Upper lobe of right lung (tissue), 1 donor: ENCODE measurements around the gene CDKAL1. TPM values are rescaled to one million over a fixed set of nuclear protein-coding genes. Genes with fewer than 3 reads are reported as not detected.

ENCODE experiments used
- ATAC-seq: fragments of 200-7000 bp; cut with Tn5 transposase; one replicate; pipeline ENCODE4 v1.9.1; 2020; ENCODE audit warnings: mild to moderate bottlenecking, moderate library complexity
- DNase-seq: peaks from one replicate; pipeline ENCODE4 v3.0.0-alpha.2; 2020
- H3K27ac ChIP-seq: fragments of 200-600 bp; one replicate; pipeline ENCODE4 v1.8.0; 2022
- H3K27me3 ChIP-seq: fragments of 200-600 bp; one replicate; pipeline ENCODE4 v1.8.0; 2022; ENCODE audit warnings: mild to moderate bottlenecking
- H3K36me3 ChIP-seq: fragments of 200-600 bp; one replicate; pipeline ENCODE4 v1.8.0; 2022
- H3K4me1 ChIP-seq: fragments of 200-600 bp; one replicate; pipeline ENCODE4 v1.8.0; 2022
- H3K4me3 ChIP-seq: fragments of 200-600 bp; one replicate; pipeline ENCODE4 v1.8.0; 2022; ENCODE audit warnings: mild to moderate bottlenecking
- H3K9me3 ChIP-seq: fragments of 200-600 bp; one replicate; pipeline ENCODE4 v1.8.0; 2022
- CTCF ChIP-seq: fragments of 200-600 bp; IDR thresholded peaks from one replicate; pipeline ENCODE4 v1.8.0; 2022; ENCODE audit warnings: antibody characterized with exemption
- intact Hi-C: fragments of 100-400 bp; cut with DNase I; formaldehyde crosslinking; loops from one replicate; pipeline ENCODE4 v1.11.0; 2022
- total RNA-seq: library from RNA; stranded (reverse); fragmentation: NEBNext Ultra II Directional; extraction: Animal tissue kit (Norgen Biotek cat#: 25700); gene quantifications from one replicate; pipeline ENCODE4 v1.2.1, GENCODE V29; 2021
- donor health status: DM: no; HTN: yes; CAD: no; lungs with severe emphysema.

The CDKAL1 gene
- total RNA-seq, 1 donor from 2014 or later, result 16.0 TPM

- Histone ChIP-seq H3K27me3 (no peaks in the 10 kb centered on the region), H3K9me3 (no peaks in the 10 kb centered on the region), H3K4me3 (no peak overlapping the region), H3K36me3 (no peaks in the 10 kb centered on the region), H3K27ac (no peak overlapping the region), H3K4me1 (no peaks in the 10 kb centered on the region)
- ATAC-seq (no peak), DNase-seq (no peak)
- intact Hi-C loops, result no loop called here
- no peak for TF ChIP-seq CTCF
Observed at GRCh38 chr6:20835315-20836010, 301.2 kb downstream of the CDKAL1 start.

GRCh38 chr6:20837189-20837588, 302.9 kb downstream of the CDKAL1 start:
- ATAC-seq (no peak), DNase-seq (no peak)
- Histone ChIP-seq H3K27ac (no peak overlapping the region), H3K4me3 (no peak overlapping the region), H3K4me1 (no peaks in the 10 kb centered on the region), H3K9me3 (no peaks in the 10 kb centered on the region), H3K27me3 (no peaks in the 10 kb centered on the region), H3K36me3 (no peaks in the 10 kb centered on the region)
- intact Hi-C loops, result no loop called here
- no peak for TF ChIP-seq CTCF

- ATAC-seq (no peak), DNase-seq (no peak)
- no peaks in the 10 kb centered on the region for H3K27me3 ChIP-seq
- no peaks in the 10 kb centered on the region for H3K36me3 ChIP-seq
- no peak for TF ChIP-seq CTCF
- H3K27ac ChIP-seq, result no peak overlapping the region
- intact Hi-C loops, result no loop called here
- H3K4me3 ChIP-seq, result no peak overlapping the region
- no peaks in the 10 kb centered on the region for H3K9me3 ChIP-seq
- no peaks in the 10 kb centered on the region for H3K4me1 ChIP-seq
Observed at GRCh38 chr6:20838113-20838512, 303.9 kb downstream of the CDKAL1 start.

- no peaks in the 10 kb centered on the region for H3K36me3 ChIP-seq
- intact Hi-C loops, result no loop called here
- no peak for TF ChIP-seq CTCF
- H3K4me3 ChIP-seq, result no peak overlapping the region
- no peak overlapping the region for H3K27ac ChIP-seq
- DNase-seq (no peak), ATAC-seq (no peak)
- H3K4me1 ChIP-seq, result no peaks in the 10 kb centered on the region
- H3K9me3 ChIP-seq, result no peaks in the 10 kb centered on the region
- H3K27me3 ChIP-seq, result no peaks in the 10 kb centered on the region
Observed at GRCh38 chr6:20839630-20840029, 305.4 kb downstream of the CDKAL1 start.

- ATAC-seq (no peak), DNase-seq (no peak)
- Histone ChIP-seq H3K27me3 (no peaks in the 10 kb centered on the region), H3K4me3 (no peak overlapping the region), H3K27ac (no peak overlapping the region), H3K36me3 (no peaks in the 10 kb centered on the region), H3K9me3 (no peaks in the 10 kb centered on the region), H3K4me1 (no peaks in the 10 kb centered on the region)
- no peak for TF ChIP-seq CTCF
- intact Hi-C loops, result no loop called here
Observed at GRCh38 chr6:20840675-20841074, 306.4 kb downstream of the CDKAL1 start.

GRCh38 chr6:20841806-20842205, 307.5 kb downstream of the CDKAL1 start:
- no peak for TF ChIP-seq CTCF
- no peak for DNase-seq
- no peaks in the 10 kb centered on the region for H3K4me1 ChIP-seq
- intact Hi-C loops, result no loop called here
- H3K36me3 ChIP-seq, result no peaks in the 10 kb centered on the region
- H3K27me3 ChIP-seq, result no peaks in the 10 kb centered on the region
- H3K27ac ChIP-seq, result no peak overlapping the region
- no peaks in the 10 kb centered on the region for H3K9me3 ChIP-seq
- ATAC-seq, result no peak
- H3K4me3 ChIP-seq, result no peak overlapping the region
